DMS153 treated with DMSO at 0.1 percent for 48 hours (cell line): ENCODE data around the gene BTG4.

Experiments
- DNase-seq: peaks from one replicate; lab custom pipeline; 2025; ENCODE audit not compliant: unreplicated experiment; lab: John Stamatoyannopoulos, UW

BTG4 gene

DNA sequence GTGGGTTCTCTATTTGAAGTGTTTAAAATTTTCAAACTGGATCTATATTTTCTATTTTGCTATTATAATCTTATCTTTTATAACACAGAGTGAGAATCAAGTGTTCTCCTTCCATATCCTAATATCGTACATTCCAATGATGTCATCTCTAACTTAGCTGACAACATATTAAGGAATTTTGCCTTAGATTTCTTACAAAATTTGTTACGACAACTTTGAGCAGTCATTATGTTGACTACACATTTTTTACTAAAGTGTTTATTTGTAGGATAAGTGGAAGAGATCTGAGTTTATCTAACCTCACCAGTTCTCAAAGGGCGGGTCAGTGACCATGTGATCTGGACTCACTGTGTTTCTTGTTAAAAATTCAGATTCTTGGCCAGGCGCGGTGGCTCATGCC, 12.7 kb downstream of the BTG4 start:
- no peak for DNase-seq

DNA sequence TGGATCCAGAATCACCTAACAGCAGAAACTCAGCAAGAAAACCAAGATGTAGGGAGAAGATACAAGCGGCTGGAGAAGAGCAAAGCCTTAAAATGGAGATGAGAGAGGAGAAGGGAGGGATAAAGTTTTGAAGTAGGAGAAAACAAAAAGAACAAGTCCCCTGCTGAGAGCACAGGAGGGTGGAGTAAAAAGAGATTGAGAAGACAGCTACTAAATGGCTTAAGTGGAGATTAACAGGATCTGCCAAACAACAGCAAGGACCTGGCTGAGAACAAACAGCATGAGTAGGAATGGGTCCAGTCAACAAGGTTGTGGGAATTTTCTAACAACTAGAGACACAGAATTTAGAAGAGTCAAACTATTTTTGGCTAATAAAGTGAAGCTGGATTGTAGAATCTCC, 18.1 kb downstream of the BTG4 start:
- no peak for DNase-seq

DNA sequence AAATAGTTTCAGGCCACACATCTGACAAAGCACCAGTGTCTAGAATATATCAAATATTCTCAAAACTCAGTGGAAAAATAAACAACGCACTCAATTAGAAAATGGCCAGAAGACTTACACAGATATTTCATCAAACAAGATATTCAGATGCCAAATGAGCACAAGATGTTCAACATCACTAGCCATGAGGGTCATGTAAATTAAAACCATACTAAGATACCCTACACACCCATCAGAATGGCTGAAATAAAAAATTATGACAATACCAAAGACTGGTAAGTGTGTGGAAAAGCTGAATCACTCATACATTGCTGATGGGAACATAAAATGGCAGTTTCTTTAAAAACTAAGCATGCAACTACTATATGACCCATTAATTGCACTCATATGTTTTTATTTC, 21.7 kb downstream of the BTG4 start:
- no peak for DNase-seq

DNA sequence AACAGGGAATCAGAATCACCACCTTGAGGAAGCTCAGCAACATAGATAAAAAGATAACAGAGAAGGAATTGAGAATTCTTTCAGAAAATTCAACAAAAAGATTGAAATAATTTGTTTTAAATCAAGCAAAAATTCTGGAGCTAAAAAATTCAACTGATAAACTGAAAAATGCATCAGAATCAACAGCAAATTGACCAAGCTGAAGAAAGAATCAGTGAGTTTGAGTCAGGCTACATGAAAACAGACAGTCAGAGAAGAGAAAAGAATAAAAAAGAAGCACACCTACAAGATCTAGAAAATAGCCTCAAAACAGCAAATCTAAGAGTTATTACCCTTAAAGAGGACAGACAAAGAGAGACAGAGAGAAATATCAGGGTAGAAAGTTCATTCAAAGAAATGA, 28.8 kb downstream of the BTG4 start:
- no peak for DNase-seq

DNA sequence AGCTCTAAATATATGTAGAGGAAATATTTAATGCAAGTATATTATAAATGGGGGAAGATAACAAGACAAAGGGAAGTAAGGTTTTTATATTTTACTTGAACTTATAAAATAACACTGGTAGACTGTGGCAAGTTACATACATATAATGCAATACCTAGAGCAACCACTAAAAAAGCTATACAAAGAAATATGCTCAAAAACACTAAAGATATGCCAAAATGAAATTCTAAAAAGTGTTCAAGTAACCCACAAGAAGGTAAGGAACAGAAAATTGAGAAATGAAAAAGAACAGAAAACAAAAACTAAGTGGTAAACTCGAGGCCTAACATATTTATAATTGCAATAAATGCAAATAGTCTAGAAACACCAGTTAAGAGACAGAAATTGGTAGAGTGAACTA, 32.5 kb downstream of the BTG4 start:
- DNase-seq, result no peak

DNA sequence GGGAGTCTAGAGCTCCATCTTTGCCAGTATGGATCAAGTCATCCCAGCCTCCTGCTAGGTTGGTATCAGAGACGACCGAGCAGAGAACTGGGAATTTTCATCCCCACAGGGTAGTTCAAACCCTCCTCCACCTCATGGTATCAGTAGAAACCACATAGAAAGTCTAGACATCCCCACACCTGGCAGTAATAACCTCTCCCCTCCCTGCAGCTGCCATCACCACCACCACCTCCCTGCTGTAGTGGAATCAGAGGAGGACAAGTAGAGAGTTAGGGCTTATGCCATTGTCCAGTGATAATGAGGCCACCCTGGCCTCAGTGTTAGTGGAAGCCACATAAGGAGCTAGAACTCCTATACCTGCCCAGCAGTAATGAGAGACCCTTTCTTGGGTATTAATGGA, 34.3 kb downstream of the BTG4 start:
- DNase-seq, result no peak

DNA sequence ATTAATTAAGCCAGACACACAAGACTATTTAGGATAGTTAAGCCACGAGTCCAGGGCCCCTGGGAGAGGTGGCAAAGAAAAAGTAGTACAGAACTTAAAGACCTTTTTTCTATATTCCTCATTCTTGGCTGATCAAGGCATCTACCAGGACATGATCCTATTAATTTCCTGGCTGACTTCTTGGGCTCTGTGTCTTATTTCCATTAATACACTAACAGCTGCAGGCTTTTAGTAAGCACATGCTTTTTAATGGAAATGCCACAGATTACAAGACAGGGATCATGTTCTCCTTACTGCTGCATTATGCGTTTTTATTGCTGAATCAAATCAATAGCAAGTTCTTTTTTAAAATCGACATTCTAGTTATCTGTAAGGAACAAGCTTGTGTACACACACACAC, 35.2 kb downstream of the BTG4 start:
- no peak for DNase-seq

DNA sequence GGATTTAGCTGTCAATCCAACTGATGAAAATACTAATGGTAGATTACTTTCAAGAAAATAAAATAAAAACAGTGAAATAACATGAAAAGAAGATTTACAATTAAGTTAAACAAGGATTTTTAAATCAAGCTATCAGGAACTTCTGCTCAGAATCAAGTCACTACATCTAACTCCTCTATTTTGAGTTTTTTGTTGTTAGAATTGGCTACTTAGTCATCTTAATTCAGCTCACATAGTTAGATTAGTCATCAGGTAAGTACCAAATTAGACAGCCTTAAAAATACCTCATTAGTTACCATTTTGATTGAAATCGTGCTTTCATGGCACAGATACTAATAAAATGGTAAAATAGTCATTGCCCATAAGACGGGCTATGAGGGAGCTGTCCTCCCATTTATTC, 35.8 kb downstream of the BTG4 start:
- DNase-seq, result no peak

DNA sequence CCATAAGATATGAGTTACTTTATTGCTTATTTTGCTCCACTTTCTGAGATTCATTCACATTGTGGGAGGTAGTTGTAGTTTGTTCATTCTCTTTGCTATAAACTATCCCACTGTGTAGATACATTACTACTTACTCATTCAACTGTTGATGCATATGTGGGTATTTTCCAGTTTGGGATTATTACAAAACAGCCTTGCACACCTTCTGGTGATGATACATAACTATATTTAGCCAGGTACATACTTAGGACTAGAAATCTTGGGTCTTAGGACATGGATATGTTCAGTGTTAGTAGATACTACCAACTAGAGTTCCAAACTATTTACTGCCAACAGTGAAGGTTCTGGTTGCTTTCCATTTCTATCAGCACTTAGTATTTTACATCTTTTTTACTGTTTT, 37.8 kb downstream of the BTG4 start:
- no peak for DNase-seq

DNA sequence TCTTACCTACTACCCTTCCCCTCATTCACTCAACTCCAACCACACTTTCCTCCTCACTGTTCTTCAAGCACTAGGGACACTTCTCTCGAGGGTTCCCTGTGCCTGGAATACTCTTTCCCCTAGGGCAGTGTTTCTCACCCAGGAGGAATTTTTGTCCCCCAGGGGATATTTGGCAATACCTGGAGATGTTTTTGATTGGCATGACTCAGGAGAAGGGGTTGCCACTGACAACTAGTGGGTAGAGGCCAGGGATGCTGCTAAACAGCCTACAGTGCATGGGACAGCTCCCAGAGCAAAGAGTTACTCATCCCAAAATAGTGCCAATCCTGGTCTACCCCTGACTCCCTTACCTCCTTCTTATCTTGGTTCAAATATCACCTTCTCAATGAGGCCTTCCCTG, 40.0 kb downstream of the BTG4 start:
- DNase-seq, result no peak

DNA sequence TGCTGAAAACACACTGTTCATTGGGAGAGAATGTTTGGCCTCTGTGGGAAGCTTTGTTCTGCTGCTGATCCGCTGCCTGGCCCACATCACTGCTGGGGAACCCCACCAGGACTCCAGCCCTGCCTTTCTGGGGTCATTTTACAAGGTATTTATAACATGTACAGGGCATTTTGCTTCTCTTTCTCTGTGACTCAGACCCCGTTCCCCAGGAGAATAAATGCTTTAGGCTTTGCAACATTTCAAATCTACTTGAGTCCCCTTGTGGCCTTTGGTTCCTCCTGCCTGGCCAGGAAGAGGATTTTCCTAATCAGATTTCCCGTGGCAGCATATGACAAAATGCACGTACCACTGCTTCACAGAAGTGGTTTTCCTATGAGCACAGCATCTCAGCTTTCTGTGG, 43.0 kb downstream of the BTG4 start:
- no peak for DNase-seq

DNA sequence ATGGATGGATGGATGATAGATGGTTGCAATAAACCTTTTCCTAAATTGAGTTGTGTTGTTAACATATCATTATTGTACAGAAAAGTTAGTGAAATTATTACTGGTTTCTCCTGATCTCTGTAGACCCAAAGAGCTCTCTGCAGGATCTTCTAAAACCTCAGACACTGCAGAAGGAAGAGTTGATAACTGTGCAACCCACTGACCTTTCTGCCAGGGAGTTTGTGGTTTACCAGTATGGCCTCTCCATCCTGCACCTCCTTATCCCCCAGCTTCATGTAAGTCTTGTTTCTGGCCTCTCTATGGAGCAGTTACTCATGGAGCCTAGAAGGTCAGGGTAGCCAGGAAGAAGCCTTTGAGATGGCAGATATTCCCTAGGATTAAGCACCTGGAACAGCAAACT, 45.6 kb downstream of the BTG4 start:
- no peak for DNase-seq

DNA sequence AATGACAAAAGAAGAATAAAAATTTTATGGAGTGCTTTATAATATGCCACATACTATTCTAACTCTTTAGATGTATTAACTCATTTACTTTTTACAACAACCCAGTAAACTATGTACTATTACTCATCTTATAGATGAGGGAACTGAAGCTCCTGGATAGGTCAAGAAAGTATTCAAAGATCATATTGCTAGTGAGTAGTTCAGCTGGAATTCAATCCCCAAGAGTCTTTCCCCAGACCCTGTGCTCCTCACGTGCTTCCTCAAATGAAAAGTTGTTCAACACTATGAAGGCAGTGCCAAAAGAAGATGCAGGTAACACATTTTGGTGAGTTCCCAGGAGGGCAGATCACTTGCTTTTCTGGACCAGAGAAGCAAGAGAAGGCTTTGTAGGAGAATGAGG, 46.8 kb downstream of the BTG4 start:
- no peak for DNase-seq

DNA sequence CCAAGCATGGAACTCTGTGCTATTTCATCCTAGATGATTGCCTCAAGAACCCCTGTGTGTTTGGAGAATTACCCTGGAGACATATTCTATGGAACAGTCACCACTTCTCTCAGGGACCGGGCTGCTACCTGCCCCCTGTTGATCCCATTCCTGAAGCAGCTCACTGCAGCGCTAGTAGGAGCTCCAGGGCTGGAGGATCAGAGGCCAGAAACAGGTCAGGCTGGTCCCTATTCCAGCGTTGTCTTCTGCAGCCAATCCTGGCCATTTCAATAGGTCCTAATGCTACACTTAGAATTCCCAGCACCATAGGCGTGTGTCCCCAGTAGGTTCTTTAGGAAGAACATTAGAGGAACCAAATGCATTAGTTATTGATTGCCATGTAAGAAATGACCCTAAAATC, 48.9 kb downstream of the BTG4 start:
- DNase-seq, result no peak

DNA sequence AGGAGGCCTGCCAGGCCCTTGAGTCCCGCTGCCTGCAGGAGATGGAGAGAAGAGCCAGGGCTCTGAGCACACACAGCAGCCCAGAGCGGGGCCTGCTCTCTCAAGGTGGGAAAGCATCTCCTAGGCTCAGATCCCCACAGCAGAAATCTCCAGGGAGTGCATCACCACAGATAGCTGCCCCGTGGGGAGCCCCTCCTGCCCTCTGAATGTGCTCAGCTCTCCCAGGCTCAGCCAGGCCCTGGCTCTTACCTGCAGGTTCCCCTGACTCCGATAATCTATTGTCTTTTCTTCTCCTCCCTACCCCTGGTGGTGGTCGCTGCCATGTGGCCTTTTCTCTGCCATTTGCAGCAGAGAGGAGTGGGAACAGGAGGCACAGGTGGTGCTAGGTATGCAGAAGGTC, 49.9 kb downstream of the BTG4 start:
- no peak for DNase-seq

DNA sequence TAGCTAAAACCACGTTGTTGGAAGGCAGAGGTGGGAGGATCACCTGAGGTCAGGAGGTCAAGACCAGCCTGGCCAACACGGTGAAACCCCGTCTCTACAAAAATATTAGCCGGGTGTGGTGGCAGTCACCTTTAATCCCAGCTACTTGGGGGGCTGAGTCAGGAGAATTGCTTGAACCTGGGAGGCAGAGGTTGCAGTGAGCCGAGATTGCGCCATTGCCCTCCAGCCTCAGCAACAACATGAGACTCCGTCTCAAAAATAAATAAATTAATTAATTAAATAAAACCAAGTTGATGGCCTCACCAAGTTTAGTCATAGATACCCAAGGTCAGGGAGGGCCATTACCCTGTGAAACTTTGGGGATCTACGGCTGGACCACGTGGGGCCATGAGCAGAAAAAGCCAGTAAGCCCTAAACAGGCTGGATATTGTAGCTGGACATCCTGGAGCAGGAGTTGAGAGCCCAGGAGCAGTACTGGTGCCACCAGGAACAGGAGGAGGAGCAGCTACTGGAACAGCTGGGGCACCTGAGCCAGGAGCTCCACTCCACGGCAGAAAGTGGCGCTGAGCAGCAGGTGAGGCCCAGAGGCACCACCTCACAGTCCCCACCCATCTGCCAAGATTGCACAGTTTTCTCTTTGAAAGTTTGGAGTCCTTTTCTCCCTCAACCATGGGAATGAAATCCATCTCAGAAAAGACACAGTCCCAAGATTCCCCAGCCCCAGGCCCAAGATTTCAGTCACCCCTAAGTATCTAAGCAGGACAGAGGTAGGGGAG, 50.5 kb downstream of the BTG4 start:
- DNase-seq, result no peak

DNA sequence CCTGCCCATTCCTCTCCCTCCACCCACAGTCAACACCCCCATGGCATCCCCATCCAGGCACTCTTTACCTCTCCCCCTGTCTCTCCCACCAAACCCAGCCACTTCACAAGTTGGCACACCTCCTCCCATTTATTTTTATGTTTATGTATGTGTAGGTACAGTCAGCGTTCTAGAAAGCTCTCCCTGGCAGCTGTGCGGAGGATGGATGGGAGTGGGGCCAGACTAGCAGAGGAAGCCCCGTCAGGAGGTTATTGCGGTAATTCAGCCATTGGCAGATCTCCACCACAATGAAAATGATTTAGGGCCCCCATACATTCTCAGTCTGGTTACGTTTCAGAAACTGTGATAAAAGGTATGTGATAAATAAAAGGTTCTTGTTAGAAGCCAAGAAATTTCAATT, 51.3 kb downstream of the BTG4 start:
- no peak for DNase-seq

DNA sequence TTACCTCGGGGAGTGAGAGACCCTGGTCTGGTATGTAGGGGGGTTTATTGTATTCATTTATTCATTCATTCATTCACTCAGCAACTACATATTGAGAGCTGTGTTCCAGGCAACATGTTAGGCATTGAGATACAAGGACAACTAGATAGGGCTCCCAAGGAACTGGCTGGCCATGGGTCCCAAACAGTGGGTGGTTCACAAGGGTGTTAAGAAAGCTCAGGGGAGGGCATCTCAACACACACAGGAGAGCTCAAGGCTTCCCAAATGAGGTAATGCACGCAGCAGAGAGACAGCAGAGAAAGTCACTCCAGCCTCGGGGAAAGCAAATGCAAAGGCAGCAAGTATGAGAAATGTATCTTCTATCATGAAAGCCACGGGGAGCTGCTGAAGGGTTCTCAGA, 51.8 kb downstream of the BTG4 start:
- DNase-seq, result no peak

DNA sequence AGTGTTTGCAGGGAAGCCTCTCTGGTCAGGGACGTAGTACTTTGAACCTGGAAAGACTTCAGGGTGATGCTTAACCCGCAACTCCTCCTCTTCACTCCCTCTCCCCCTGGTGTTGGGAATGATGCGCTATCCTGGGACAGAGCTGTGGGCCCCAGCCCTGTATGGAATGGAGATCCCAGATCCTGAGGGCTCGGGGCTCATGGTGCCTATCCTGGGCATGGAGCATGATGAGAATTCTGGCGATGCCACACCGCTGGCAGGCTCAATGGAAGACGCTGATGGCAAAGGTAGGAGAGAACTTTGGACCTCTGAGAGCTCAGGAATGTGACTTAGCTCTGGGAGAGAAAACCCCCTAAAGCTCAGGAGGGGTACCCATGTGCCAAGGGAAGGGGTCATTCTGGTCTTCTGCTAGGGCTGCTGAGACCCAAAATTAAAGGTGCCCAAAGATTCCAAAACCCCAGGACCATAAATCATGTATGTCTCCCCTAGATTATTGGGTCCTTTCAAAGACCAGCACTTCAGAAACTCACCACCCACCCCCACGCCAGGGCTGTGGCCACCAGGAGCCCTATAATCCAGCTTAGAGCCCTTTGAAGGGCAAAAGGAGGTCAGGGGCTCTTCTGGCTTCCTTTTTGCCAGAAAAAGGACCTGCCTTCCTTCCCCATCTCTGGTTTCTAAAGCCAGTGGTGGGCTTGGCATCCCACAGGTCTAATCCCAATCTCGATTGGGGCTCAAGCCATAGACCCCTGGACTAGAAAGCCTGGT, 52.5 kb downstream of the BTG4 start:
- no peak for DNase-seq

DNA sequence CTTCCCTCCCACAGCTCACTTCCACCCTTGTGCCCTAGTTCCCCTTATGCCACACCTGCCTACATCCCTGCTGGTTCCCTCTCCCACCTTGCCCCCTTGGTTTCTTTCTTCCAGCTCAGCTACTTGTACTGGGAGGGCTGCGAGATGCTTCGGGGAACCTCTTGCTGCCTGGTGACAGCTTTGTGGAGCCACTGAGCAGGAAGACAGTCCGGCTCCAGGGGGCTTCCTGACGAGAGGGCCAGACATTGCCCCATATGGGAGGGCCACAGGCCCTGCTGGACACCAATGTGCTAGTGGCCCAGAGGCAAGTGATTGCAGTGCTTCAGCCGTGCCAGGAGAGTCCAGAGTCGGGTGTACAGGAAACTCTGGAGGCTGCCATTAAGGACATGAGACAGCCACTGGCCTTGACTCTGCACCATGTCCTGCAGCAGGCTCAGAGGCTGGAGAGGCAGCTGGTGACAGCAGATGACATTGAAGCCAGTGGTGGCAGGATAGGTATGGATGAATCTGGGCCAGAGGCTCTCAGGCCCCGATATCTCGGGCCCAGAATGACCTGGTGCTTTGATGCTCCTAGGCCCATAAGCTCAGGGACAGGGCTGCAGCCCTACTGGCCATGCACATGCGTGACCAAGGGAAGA, 54.3 kb downstream of the BTG4 start:
- no peak for DNase-seq

DNA sequence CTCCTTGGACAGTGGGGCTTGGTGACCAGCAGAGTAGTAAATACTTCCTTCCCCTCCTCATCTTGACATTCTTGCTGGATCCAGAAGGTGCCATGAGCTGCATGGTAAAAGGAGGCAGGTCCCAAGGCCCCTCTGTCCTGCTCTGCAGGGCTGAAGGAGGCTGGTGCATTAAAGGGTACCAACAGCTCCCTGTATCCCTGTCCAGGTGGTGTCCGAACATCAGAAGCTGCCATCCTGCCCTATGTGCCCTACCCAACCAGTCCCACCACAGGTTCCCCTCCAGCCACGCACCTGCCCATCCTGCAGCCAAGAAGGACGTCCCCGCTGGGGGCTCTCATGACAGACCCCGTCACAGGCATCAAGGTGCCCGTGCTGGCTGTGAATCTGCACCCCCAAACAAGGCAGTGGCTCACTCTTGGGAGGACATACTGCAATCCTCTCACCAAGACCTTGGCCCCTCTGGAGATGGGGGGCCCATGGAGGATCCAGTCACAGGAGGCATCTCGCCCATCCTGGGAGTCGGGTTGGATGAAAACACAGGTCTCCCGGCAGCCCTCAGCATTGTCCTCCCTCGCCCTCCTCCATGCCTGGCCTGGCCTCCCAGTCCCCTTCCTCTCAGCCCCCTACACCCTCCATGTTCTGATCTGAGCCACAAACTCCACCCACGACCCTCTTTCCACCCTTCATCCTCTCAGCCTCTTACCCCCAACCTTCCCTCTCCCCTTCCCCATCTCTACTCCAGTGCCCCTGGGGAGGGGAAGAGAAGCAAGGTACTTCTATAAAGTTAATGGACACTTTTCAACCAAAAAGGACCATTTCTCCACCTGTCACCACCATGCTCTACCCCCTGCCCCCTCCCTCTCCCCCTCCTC, 55.1 kb downstream of the BTG4 start:
- DNase-seq, result no peak
